OCI-M2 (cell line): Measurements from ENCODE around the gene ZC3H14.
A peak's percentile ranks its signal among the peaks of the same experiment; 100 is the strongest.

ENCODE experiments used
- DNase-seq: peaks from one replicate; lab custom pipeline; 2025; ENCODE audit not compliant: unreplicated experiment; lab: John Stamatoyannopoulos, UW

The ZC3H14 gene

GRCh38 chr14:88605594-88605993 is 42.8 kb downstream of the ZC3H14 start:
- no peak for DNase-seq

GRCh38 chr14:88607829-88608228 is 45.0 kb downstream of the ZC3H14 start:
- no peak for DNase-seq

- DNase-seq: no peak
Measured at GRCh38 chr14:88611878-88612277, 49.0 kb downstream of the ZC3H14 start.

GRCh38 chr14:88612981-88613380 is 50.1 kb downstream of the ZC3H14 start:
- DNase-seq: no peak

- no peak for DNase-seq
Measured at GRCh38 chr14:88613552-88614010, 50.7 kb downstream of the ZC3H14 start.

GRCh38 chr14:88614218-88614907 is 51.5 kb downstream of the ZC3H14 start:
- no peak for DNase-seq

- no peak for DNase-seq
Measured at GRCh38 chr14:88616697-88617096, 53.9 kb downstream of the ZC3H14 start.

GRCh38 chr14:88617479-88617878 is 54.6 kb downstream of the ZC3H14 start:
- no peak for DNase-seq

GRCh38 chr14:88618476-88618875 is 55.6 kb downstream of the ZC3H14 start:
- no peak for DNase-seq

GRCh38 chr14:88621100-88621499 is 58.3 kb downstream of the ZC3H14 start:
- no peak for DNase-seq

GRCh38 chr14:88625671-88626070 is 62.8 kb downstream of the ZC3H14 start:
- no peak for DNase-seq

- DNase-seq: no peak
Measured at GRCh38 chr14:88628033-88628432, 65.2 kb downstream of the ZC3H14 start.

GRCh38 chr14:88628462-88628861 is 65.6 kb downstream of the ZC3H14 start:
- no peak for DNase-seq

- no peak for DNase-seq
Measured at GRCh38 chr14:88630565-88630964, 67.7 kb downstream of the ZC3H14 start.

GRCh38 chr14:88631091-88631490 is 68.3 kb downstream of the ZC3H14 start:
- DNase-seq: no peak

- DNase-seq: no peak
Measured at GRCh38 chr14:88632512-88632911, 69.7 kb downstream of the ZC3H14 start.

GRCh38 chr14:88639221-88639620 is 76.4 kb downstream of the ZC3H14 start:
- DNase-seq: no peak

- no peak for DNase-seq
Measured at GRCh38 chr14:88660056-88660455, 97.2 kb downstream of the ZC3H14 start.

- DNase-seq: peak; percentile 47
Measured at GRCh38 chr14:88667555-88668273, 104.9 kb downstream of the ZC3H14 start.

GRCh38 chr14:88668448-88669116 is 105.7 kb downstream of the ZC3H14 start:
- no peak for DNase-seq

GRCh38 chr14:88669346-88669745 is 106.5 kb downstream of the ZC3H14 start:
- no peak for DNase-seq
